DOHH2 (cell line): ENCODE measurements around the gene PKP3.

Source experiments
- H3F3A ChIP-seq: fragments of 200-600 bp; sonication (generic), shearing (Covaris generic); 2 replicates; pipeline ENCODE4 v1.6.0; 2016; ENCODE audit warnings: antibody characterized with exemption, mild to moderate bottlenecking; ENCODE audit not compliant: control insufficient read depth, insufficient read depth
- H3K27ac ChIP-seq: fragments of 200-600 bp; sonication (generic); 2 replicates; pipeline ENCODE4 v1.5.1; 2014; ENCODE audit warnings: low read depth, mild to moderate bottlenecking, low read length, moderate library complexity
- H3K27me3 ChIP-seq: fragments of 200-600 bp; sonication (generic); 2 replicates; pipeline ENCODE4 v1.6.1; 2014; ENCODE audit warnings: mild to moderate bottlenecking, low read length, mixed read lengths; ENCODE audit not compliant: control insufficient read depth
- H3K36me3 ChIP-seq: fragments of 200-600 bp; sonication (generic); 2 replicates; pipeline ENCODE4 v1.6.1; 2014; ENCODE audit warnings: mild to moderate bottlenecking, low read length, moderate library complexity, mixed read lengths; ENCODE audit not compliant: control insufficient read depth
- H3K4me1 ChIP-seq: fragments of 200-600 bp; sonication (generic); 2 replicates; pipeline ENCODE4 v1.6.1; 2014; ENCODE audit warnings: mild to moderate bottlenecking, low read length, mixed read lengths; ENCODE audit not compliant: control insufficient read depth
- H3K4me2 ChIP-seq: fragments of 200-600 bp; sonication (generic); 2 replicates; pipeline ENCODE4 v1.6.0; 2014; ENCODE audit warnings: mild to moderate bottlenecking, low read length, moderate library complexity
- H3K4me3 ChIP-seq: fragments of 200-600 bp; sonication (generic); 2 replicates; pipeline ENCODE4 v1.5.1; 2014; ENCODE audit warnings: mild to moderate bottlenecking, low read length, mixed read lengths
- H3K79me2 ChIP-seq: fragments of 200-600 bp; sonication (generic); 2 replicates; pipeline ENCODE4 v1.6.1; 2014; ENCODE audit warnings: mild to moderate bottlenecking, low read length, mixed read lengths; ENCODE audit not compliant: control insufficient read depth
- H3K9me2 ChIP-seq: fragments of 200-600 bp; sonication (generic); replicated peaks from 2 replicates; pipeline ENCODE4 v1.6.1; 2014; ENCODE audit warnings: mild to moderate bottlenecking, low read length, mixed read lengths; ENCODE audit not compliant: control insufficient read depth
- H3K9me3 ChIP-seq: fragments of 200-600 bp; sonication (generic); 2 replicates; pipeline ENCODE4 v1.6.1; 2014; ENCODE audit warnings: antibody characterized with exemption, low read length, mixed read lengths; ENCODE audit not compliant: control insufficient read depth, insufficient read depth
- H4K20me1 ChIP-seq: fragments of 200-600 bp; sonication (generic); 2 replicates; pipeline ENCODE4 v1.6.0; 2014; ENCODE audit warnings: low read depth, mild to moderate bottlenecking, antibody characterized with exemption, low read length, moderate library complexity; ENCODE audit not compliant: control insufficient read depth, insufficient read depth
- CTCF ChIP-seq: fragments of 200-600 bp; sonication (generic); IDR thresholded peaks from one replicate; pipeline ENCODE4 v1.5.1; 2014; ENCODE audit warnings: antibody characterized with exemption, mild to moderate bottlenecking, low read depth, low read length; ENCODE audit not compliant: poor library complexity, severe bottlenecking
- EZH2phosphoT487 ChIP-seq: fragments of 200-600 bp; sonication (generic); IDR thresholded peaks from 2 replicates; pipeline ENCODE4 v1.6.1; 2017; ENCODE audit warnings: borderline replicate concordance, mild to moderate bottlenecking, antibody characterized with exemption, low read length, moderate library complexity, mixed read lengths

The PKP3 gene

GRCh38 chr11:392102-392777, 1.8 kb upstream of the PKP3 start:
- Histone ChIP-seq H3K27ac (no peak overlapping the region), H4K20me1 (no peaks in the 10 kb centered on the region)

GRCh38 chr11:393219-394033, 583 bp upstream of the PKP3 start:
- Histone ChIP-seq H3K4me3 (no peak overlapping the region), H3K9me3 (no peaks in the 10 kb centered on the region), H3K79me2 (no peaks in the 10 kb centered on the region), H3F3A (no peaks in the 10 kb centered on the region), H3K36me3 (no peaks in the 10 kb centered on the region), H3K4me2 (no peak overlapping the region), H3K9me2 (no peaks in the 10 kb centered on the region), H3K27me3 (peaks cover 2% of the 10 kb centered on the region; the same call in 1 of the 2 replicates), H4K20me1 (no peaks in the 10 kb centered on the region), H3K27ac (no peak overlapping the region), H3K4me1 (peaks cover 6% of the 10 kb centered on the region)
- no peak for TF ChIP-seq CTCF
- no peak for TF ChIP-seq EZH2phosphoT487

More at GRCh38 chr11:392102-392777, 1.8 kb upstream of the PKP3 start:
- H3K4me1 ChIP-seq: peaks cover 6% of the 10 kb centered on the region
- H3K36me3 ChIP-seq: no peaks in the 10 kb centered on the region
- H3K4me3 ChIP-seq: no peak overlapping the region
- H3F3A ChIP-seq: no peaks in the 10 kb centered on the region
- no peaks in the 10 kb centered on the region for H3K9me2 ChIP-seq
- H3K27me3 ChIP-seq: peaks cover 2% of the 10 kb centered on the region; the same call in 1 of the 2 replicates
- H3K79me2 ChIP-seq: no peaks in the 10 kb centered on the region
- no peak overlapping the region for H3K4me2 ChIP-seq
- no peak for TF ChIP-seq EZH2phosphoT487
- TF ChIP-seq CTCF: no peak
- H3K9me3 ChIP-seq: no peaks in the 10 kb centered on the region; the same call in 1 of the 2 replicates

- no peak overlapping the region for H3K4me2 ChIP-seq
- H3K79me2 ChIP-seq: no peaks in the 10 kb centered on the region
- H3K27ac ChIP-seq: no peak overlapping the region
- H3K9me2 ChIP-seq: no peaks in the 10 kb centered on the region
- H3K36me3 ChIP-seq: no peaks in the 10 kb centered on the region
- H3K4me3 ChIP-seq: no peak overlapping the region
- H4K20me1 ChIP-seq: no peaks in the 10 kb centered on the region
- H3K9me3 ChIP-seq: peaks cover 6% of the 10 kb centered on the region; the same call in 1 of the 2 replicates
- H3K27me3 ChIP-seq: peaks cover 2% of the 10 kb centered on the region; the same call in 1 of the 2 replicates
- H3F3A ChIP-seq: no peaks in the 10 kb centered on the region
- no peak for TF ChIP-seq CTCF
- no peak for TF ChIP-seq EZH2phosphoT487
- peaks cover 6% of the 10 kb centered on the region for H3K4me1 ChIP-seq
Observed at GRCh38 chr11:394858-395655, 1.0 kb downstream of the PKP3 start.
